IPS-NIHi11 (cell line): Measurements from ENCODE around the gene SETD7.

Experiments used
- DNase-seq: peaks from one replicate; pipeline ENCODE4 v3.0.0; 2012; ENCODE audit warnings: mixed read lengths, low spot score

Gene SETD7

GRCh38 chr4:139556071-139556723 lies at the start of gene SETD7:
Gene SETD7, minus strand, starts transcription at chr4:139556219. Its CDS starts 82 bp downstream, at chr4:139556137.
- peak; percentile 71 for DNase-seq

- DNase-seq, result no peak
These were observed 49.5 kb upstream of the SETD7 start for GRCh38 chr4:139605516-139605915.

- peak; percentile 55 for DNase-seq
These were observed 47.8 kb upstream of the SETD7 start for GRCh38 chr4:139603576-139604410.

GRCh38 chr4:139602776-139603360 lies 46.8 kb upstream of the SETD7 start:
- DNase-seq, result no peak

GRCh38 chr4:139600662-139601061 lies 44.6 kb upstream of the SETD7 start:
- no peak for DNase-seq

GRCh38 chr4:139599594-139600374 lies 43.8 kb upstream of the SETD7 start:
- no peak for DNase-seq

GRCh38 chr4:139599076-139599475 lies 43.1 kb upstream of the SETD7 start:
- no peak for DNase-seq

- DNase-seq, result no peak
These were observed 40.8 kb upstream of the SETD7 start for GRCh38 chr4:139596684-139597279.

- DNase-seq, result no peak
These were observed 40.1 kb upstream of the SETD7 start for GRCh38 chr4:139596034-139596683.

GRCh38 chr4:139594591-139595185 lies 38.7 kb upstream of the SETD7 start:
- DNase-seq, result no peak

GRCh38 chr4:139593091-139593564 lies 37.1 kb upstream of the SETD7 start:
- peak; percentile 31 for DNase-seq

GRCh38 chr4:139589336-139590018 lies 33.5 kb upstream of the SETD7 start:
- DNase-seq, result no peak

GRCh38 chr4:139587446-139587845 lies 31.4 kb upstream of the SETD7 start:
- DNase-seq, result no peak

GRCh38 chr4:139585473-139585872 lies 29.5 kb upstream of the SETD7 start:
- no peak for DNase-seq

- DNase-seq, result no peak
These were observed 28.8 kb upstream of the SETD7 start for GRCh38 chr4:139584784-139585183.

- DNase-seq, result no peak
These were observed 28.0 kb upstream of the SETD7 start for GRCh38 chr4:139584013-139584412.

GRCh38 chr4:139582044-139582443 lies 26.0 kb upstream of the SETD7 start:
- no peak for DNase-seq

GRCh38 chr4:139581096-139581495 lies 25.1 kb upstream of the SETD7 start:
- DNase-seq, result no peak

GRCh38 chr4:139576219-139576618 lies 20.2 kb upstream of the SETD7 start:
- no peak for DNase-seq

- no peak for DNase-seq
These were observed 19.1 kb upstream of the SETD7 start for GRCh38 chr4:139575072-139575471.
